Activated T-helper 1 cell treated with anti-CD3 and anti-CD28 coated beads, Interleukin-12 subunit alpha, Interleukin-12 subunit beta, Interleukin-2, Interleukin-4 antibody, amounts not matched to agents 30 ng/mL and 10 ng/mL and 1 ng/mL, durations not matched to agents 14 hours and 24 hours and 36 hours (primary cell): ENCODE results near the gene QRICH2. TPM values are rescaled to one million over a fixed set of nuclear protein-coding genes. Genes with fewer than 3 reads are reported as not detected.
"Not testable (repeated sequence)": the region's sequence is repeated elsewhere in the genome, so short reads cannot be mapped to it uniquely, and the experiment has no call there.

ENCODE experiments used
- DNase-seq: peaks from one replicate; pipeline ENCODE4 v3.0.0; 2021; ENCODE audit warnings: low spot score
- H3K27ac Mint-ChIP-seq: one replicate; pipeline ENCODE4 v1.8.0; 2021; ENCODE audit warnings: mild to moderate bottlenecking, mixed read lengths
- H3K27me3 Mint-ChIP-seq: one replicate; pipeline ENCODE4 v1.8.0; 2022; ENCODE audit warnings: mild to moderate bottlenecking, moderate library complexity, mixed read lengths; ENCODE audit not compliant: insufficient read depth
- H3K36me3 Mint-ChIP-seq: one replicate; pipeline ENCODE4 v1.8.0; 2021; ENCODE audit warnings: low read depth, mixed read lengths
- H3K4me1 Mint-ChIP-seq: one replicate; pipeline ENCODE4 v1.8.0; 2021; ENCODE audit warnings: low read depth, mixed read lengths
- H3K4me3 Mint-ChIP-seq: one replicate; pipeline ENCODE4 v1.8.0; 2021; ENCODE audit warnings: mild to moderate bottlenecking, moderate library complexity, mixed read lengths
- H3K9me3 Mint-ChIP-seq: one replicate; pipeline ENCODE4 v1.8.0; 2021; ENCODE audit warnings: mixed read lengths
- intact Hi-C: fragments of 100-400 bp; cut with micrococcal nuclease; formaldehyde crosslinking; loops from one replicate; pipeline ENCODE4 v1.15.1; 2024
- total RNA-seq: library from RNA; stranded (reverse); gene quantifications from 2 replicates; pipeline ENCODE4 v1.2.3, GENCODE V29; 2022

The QRICH2 gene
- total RNA-seq, 1 donor from 2014 or later, result 3.3 TPM

- intact Hi-C loops, result loop anchor here (2.0 to 10.0 kb wide), 4 partner anchors 195 to 487 kb away; partner anchors contain the start of genes MFSD11, RHBDF2 and SRSF2
- Mint-ChIP-seq H3K4me3 (peak overlapping the region; percentile 94), H3K36me3 (peaks cover 32% of the 10 kb centered on the region), H3K9me3 (no peaks in the 10 kb centered on the region), H3K27ac (peak overlapping the region; percentile 86), H3K4me1 (peaks cover 60% of the 10 kb centered on the region), H3K27me3 (no peaks in the 10 kb centered on the region)
- DNase-seq, result peak; percentile 64
Measured at GRCh38 chr17:76265624-76266243, 42.3 kb downstream of the QRICH2 start.

GRCh38 chr17:76264755-76265623 is 43.1 kb downstream of the QRICH2 start, which contains the start of gene UBALD2:
Gene UBALD2, plus strand, starts transcription at chr17:76265348. Its CDS starts 158 bp downstream, at chr17:76265506.
- Mint-ChIP-seq H3K9me3 (no peaks in the 10 kb centered on the region), H3K27me3 (no peaks in the 10 kb centered on the region), H3K4me1 (peaks cover 63% of the 10 kb centered on the region), H3K4me3 (peak within 1 kb of the TSS; percentile 94), H3K27ac (peak within 1 kb of the TSS; percentile 94), H3K36me3 (peaks cover 30% of the 10 kb centered on the region)
- intact Hi-C loops, result loop anchor here (1.0 to 10.0 kb wide), 8 partner anchors 7 to 486 kb away; partner anchors contain the start of genes MFSD11, RHBDF2 and SRSF2
- peak; percentile 99 for DNase-seq

- Mint-ChIP-seq H3K36me3 (peaks cover 24% of the 10 kb centered on the region), H3K27me3 (no peaks in the 10 kb centered on the region), H3K4me1 (peaks cover 60% of the 10 kb centered on the region), H3K4me3 (peak overlapping the region; percentile 61), H3K9me3 (no peaks in the 10 kb centered on the region), H3K27ac (peak overlapping the region; percentile 94)
- intact Hi-C loops, result loop anchor here (1.0 to 10.0 kb wide), 7 partner anchors 8 to 486 kb away; partner anchors contain the start of gene RHBDF2
- DNase-seq, result no peak
Measured at GRCh38 chr17:76264425-76264754, 43.7 kb downstream of the QRICH2 start.

- DNase-seq, result no peak
- intact Hi-C loops, result loop anchor here (1.0 to 10.0 kb wide), 8 partner anchors 8 to 485 kb away; partner anchors contain the start of gene RHBDF2
- Mint-ChIP-seq H3K4me1 (peaks cover 58% of the 10 kb centered on the region), H3K27ac (peak overlapping the region; percentile 94), H3K36me3 (peaks cover 19% of the 10 kb centered on the region), H3K9me3 (no peaks in the 10 kb centered on the region), H3K4me3 (peak overlapping the region; percentile 61), H3K27me3 (no peaks in the 10 kb centered on the region)
Measured at GRCh38 chr17:76263896-76264295, 44.2 kb downstream of the QRICH2 start.

GRCh38 chr17:76262732-76263344 is 45.2 kb downstream of the QRICH2 start:
- Mint-ChIP-seq H3K9me3 (no peaks in the 10 kb centered on the region), H3K27ac (peak overlapping the region; percentile 94), H3K4me1 (peaks cover 52% of the 10 kb centered on the region), H3K27me3 (no peaks in the 10 kb centered on the region), H3K36me3 (peaks cover 13% of the 10 kb centered on the region), H3K4me3 (peak overlapping the region; percentile 59)
- DNase-seq, result no peak
- intact Hi-C loops, result loop anchor here (1.0 to 10.0 kb wide), 2 partner anchors 22 to 242 kb away; partner anchors contain the start of gene RHBDF2

- peaks cover 52% of the 10 kb centered on the region for H3K4me1 Mint-ChIP-seq
- DNase-seq, result no peak
- H3K4me3 Mint-ChIP-seq, result peak overlapping the region; percentile 22
- peaks cover 6% of the 10 kb centered on the region for H3K36me3 Mint-ChIP-seq
- H3K27ac Mint-ChIP-seq, result peak overlapping the region; percentile 94
- peaks cover 3% of the 10 kb centered on the region for H3K9me3 Mint-ChIP-seq
- intact Hi-C loops, result loop anchor here (10.0 kb wide), 1 partner anchor 243 kb away; the partner anchor contains the start of gene RHBDF2
- H3K27me3 Mint-ChIP-seq, result no peaks in the 10 kb centered on the region
Measured at GRCh38 chr17:76261421-76262215, 46.5 kb downstream of the QRICH2 start.

- peaks cover 3% of the 10 kb centered on the region for H3K9me3 Mint-ChIP-seq
- DNase-seq, result no peak
- H3K4me3 Mint-ChIP-seq, result no peak overlapping the region
- no peaks in the 10 kb centered on the region for H3K27me3 Mint-ChIP-seq
- H3K27ac Mint-ChIP-seq, result peak overlapping the region; percentile 74
- peaks cover 62% of the 10 kb centered on the region for H3K4me1 Mint-ChIP-seq
- intact Hi-C loops, result loop anchor here (10.0 kb wide), 1 partner anchor 244 kb away; the partner anchor contains the start of gene RHBDF2
- H3K36me3 Mint-ChIP-seq, result peaks cover 4% of the 10 kb centered on the region
Measured at GRCh38 chr17:76260669-76261068, 47.4 kb downstream of the QRICH2 start.

- peaks cover 3% of the 10 kb centered on the region for H3K9me3 Mint-ChIP-seq
- peaks cover 4% of the 10 kb centered on the region for H3K36me3 Mint-ChIP-seq
- intact Hi-C loops, result loop anchor here (10.0 kb wide), 1 partner anchor 245 kb away; the partner anchor contains the start of gene RHBDF2
- no peaks in the 10 kb centered on the region for H3K27me3 Mint-ChIP-seq
- H3K4me3 Mint-ChIP-seq, result no peak overlapping the region
- H3K4me1 Mint-ChIP-seq, result peaks cover 66% of the 10 kb centered on the region
- no peak for DNase-seq
- H3K27ac Mint-ChIP-seq, result no peak overlapping the region
Measured at GRCh38 chr17:76260220-76260619, 47.9 kb downstream of the QRICH2 start.

- H3K36me3 Mint-ChIP-seq, DNase-seq, H3K27me3 Mint-ChIP-seq, H3K9me3 Mint-ChIP-seq: not testable (repeated sequence)
- Mint-ChIP-seq H3K27ac (peak overlapping the region; percentile 86), H3K4me1 (peaks cover 60% of the 10 kb centered on the region), H3K4me3 (peak overlapping the region; percentile 62)
- intact Hi-C loops, result loop anchor here (1.0 kb wide), 1 partner anchor 8 kb away; no protein-coding TSS in a partner anchor
Measured at GRCh38 chr17:76256430-76257050, 51.5 kb downstream of the QRICH2 start.

- DNase-seq, result no peak
- H3K4me1 Mint-ChIP-seq, result peaks cover 63% of the 10 kb centered on the region
Measured at GRCh38 chr17:76255801-76256429, 52.2 kb downstream of the QRICH2 start.

GRCh38 chr17:76254275-76254674 is 53.8 kb downstream of the QRICH2 start:
- Mint-ChIP-seq H3K27me3 (no peaks in the 10 kb centered on the region), H3K4me3 (no peak overlapping the region), H3K36me3 (peaks cover 4% of the 10 kb centered on the region), H3K4me1 (peaks cover 54% of the 10 kb centered on the region), H3K27ac (no peak overlapping the region), H3K9me3 (peaks cover 3% of the 10 kb centered on the region)
- no peak for DNase-seq
- intact Hi-C loops, result no loop called here

More at GRCh38 chr17:76255801-76256429, 52.2 kb downstream of the QRICH2 start:
- H3K36me3 Mint-ChIP-seq, result peaks cover 4% of the 10 kb centered on the region
- H3K27me3 Mint-ChIP-seq, result no peaks in the 10 kb centered on the region
- intact Hi-C loops, result loop anchor here (1.0 kb wide), 1 partner anchor 8 kb away; no protein-coding TSS in a partner anchor
- H3K4me3 Mint-ChIP-seq, result no peak overlapping the region
- H3K9me3 Mint-ChIP-seq, result peaks cover 3% of the 10 kb centered on the region
- no peak overlapping the region for H3K27ac Mint-ChIP-seq
